ENCODE measurements around the gene NOTCH1.

- no peak for TF ChIP-seq USF2 (CRISPR knock-in tag; IDR thresholded peaks at IDR 0.05)
- TF ChIP-seq CREM (CRISPR knock-in tag; IDR thresholded peaks at IDR 0.05): no peak
- no peak for TF ChIP-seq ZNF219 (CRISPR knock-in tag; IDR thresholded peaks at IDR 0.05; ENCODE audit: borderline replicate concordance)
- no peak for TF ChIP-seq CTCF (IDR thresholded peaks at IDR 0.05)
- no peak for TF ChIP-seq MAX (CRISPR knock-in tag; IDR thresholded peaks at IDR 0.05)
- no peak for TF ChIP-seq MXD4 (CRISPR knock-in tag; IDR thresholded peaks at IDR 0.05; ENCODE audit: borderline replicate concordance)
- TF ChIP-seq GABPB1 (CRISPR knock-in tag; IDR thresholded peaks at IDR 0.05): no peak
- no peak for TF ChIP-seq OVOL2 (CRISPR knock-in tag; IDR thresholded peaks at IDR 0.05; ENCODE audit: borderline replicate concordance)
- TF ChIP-seq TEAD4 (CRISPR knock-in tag; IDR thresholded peaks at IDR 0.05): no peak
- TF ChIP-seq ESRRA (CRISPR knock-in tag; IDR thresholded peaks at IDR 0.05; ENCODE audit: borderline replicate concordance): no peak
- TF ChIP-seq E2F5 (CRISPR knock-in tag; IDR thresholded peaks at IDR 0.05): no peak
- no peak for TF ChIP-seq IRF1 (CRISPR knock-in tag; IDR thresholded peaks at IDR 0.05)
These were observed 58.8 kb downstream of the NOTCH1 start for GRCh38 chr9:136486823-136487620.

Data from WTC11 (cell line).